DMS53 treated with DMSO at 0.1 percent for 48 hours (cell line): Measurements from ENCODE around the gene TMEM150C.

ENCODE experiments used
- DNase-seq: peaks from one replicate; lab custom pipeline; 2025; ENCODE audit not compliant: unreplicated experiment; lab: John Stamatoyannopoulos, UW

Gene TMEM150C

DNA sequence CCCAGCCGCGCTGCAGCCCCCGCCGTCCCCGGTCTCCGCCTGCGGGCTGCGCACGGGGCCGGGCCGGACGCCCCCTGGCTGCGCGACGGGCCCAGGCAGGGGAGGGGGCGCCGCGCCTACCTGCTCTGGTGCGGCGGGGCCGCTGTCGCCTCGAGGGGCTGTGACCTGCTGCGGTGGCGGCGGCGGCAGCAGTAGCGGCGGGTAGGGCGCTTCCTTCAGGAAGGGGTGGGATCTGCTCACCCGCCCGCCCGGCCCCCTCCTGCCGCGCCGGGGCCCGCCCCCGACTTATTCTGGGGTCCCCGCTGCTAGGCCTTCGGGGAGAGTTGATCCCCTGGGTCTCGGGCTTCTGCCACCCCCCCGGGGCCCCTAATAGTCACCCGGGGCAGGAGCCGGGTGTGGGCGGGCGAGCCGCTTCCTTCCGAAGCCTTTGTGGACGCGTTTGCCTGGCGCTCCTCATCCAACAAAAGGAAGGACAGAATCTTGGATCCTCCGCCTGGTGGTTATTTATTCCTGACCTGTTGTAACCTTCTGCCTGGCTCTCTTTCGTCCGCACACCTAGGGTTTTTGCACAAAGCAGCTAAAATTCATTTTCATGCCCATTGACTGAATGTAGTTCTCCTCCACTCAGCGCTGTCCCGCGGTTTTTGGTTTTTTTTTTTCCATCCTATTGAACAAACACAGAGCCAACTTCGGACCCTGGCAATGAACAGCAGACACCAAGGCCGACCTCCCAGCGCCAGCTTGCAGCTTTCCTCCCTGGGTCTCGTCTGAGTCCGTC, at the start of gene TMEM150C:
TMEM150C (minus strand) TSS at position 203 of the 778 bp plus-strand sequence. CDS start 57,331 bp downstream, outside the sequence.
- peak; percentile 26 for DNase-seq

DNA sequence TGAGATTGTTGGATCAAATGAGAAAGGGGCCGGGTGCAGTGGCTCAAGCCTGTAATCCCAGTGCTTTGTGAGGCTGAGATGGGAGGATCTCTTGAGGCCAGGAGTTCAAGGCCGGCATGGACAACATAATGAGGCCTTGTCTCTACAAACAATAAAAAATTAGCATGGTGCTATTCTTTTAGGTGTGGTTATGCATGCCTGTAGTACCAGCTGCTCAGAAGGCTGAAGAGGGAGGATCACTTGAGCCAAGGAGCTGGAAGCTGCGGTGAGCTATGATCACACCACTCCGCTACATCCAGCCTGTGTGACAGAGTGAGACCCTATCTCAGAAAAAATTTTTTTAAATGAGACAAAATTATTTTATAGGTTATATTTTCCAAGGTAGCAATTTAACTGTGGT, 49.7 kb upstream of the TMEM150C start:
- DNase-seq, result no peak

DNA sequence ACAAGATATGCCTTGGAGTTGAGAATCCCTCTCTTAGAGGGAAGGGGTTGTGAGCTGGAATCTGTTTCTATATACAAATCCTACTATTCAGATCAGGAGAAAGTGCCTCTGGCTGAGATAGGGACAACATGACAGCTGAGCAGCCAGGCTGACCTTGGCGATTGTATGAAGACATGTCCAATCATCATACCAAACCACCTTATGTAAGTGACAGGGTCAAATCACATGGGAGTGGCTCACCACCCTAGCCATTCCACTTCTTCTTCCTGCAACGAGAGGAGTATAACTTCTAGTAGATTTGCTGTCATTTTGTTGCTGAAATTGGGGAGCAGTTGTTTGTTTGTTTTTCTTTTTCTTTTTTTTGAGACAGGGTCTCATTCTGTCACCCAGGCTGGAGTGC, 48.3 kb upstream of the TMEM150C start:
- DNase-seq, result no peak

DNA sequence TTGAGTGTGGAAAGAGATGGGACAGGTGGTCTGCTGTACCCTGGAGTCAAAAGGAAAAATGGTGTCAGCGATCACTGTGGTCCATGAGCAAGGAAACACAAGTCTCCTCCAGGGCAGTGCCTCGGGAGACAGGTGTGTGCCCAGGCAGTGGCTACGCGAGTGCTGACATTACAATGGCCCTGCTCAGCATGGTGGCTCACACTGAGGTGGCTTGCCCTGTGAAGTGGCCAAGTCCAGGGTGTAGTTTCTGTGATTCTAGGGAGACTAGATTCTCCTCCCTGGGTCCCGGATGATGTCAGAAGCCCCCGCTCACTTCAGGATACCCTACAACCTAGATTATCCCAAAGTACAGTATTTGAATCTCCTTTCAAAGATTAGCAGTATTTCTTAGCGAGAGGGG, 44.8 kb upstream of the TMEM150C start:
- no peak for DNase-seq

DNA sequence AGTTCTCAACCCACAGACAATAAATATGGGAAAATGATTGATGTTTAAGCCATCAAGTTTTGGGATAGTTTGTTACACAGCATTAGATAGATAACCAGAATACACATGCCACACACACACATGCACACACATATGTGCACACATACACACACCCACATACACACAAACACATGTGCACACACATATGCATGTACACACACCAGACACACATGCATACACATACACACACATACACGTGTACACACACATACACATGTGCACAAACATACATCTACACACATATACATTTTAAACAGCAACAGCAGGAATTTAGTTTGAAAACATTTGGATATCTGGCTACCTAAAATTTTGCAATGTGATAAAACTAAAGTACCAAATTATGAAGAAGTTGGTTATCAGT, 42.7 kb upstream of the TMEM150C start:
- DNase-seq, result no peak

DNA sequence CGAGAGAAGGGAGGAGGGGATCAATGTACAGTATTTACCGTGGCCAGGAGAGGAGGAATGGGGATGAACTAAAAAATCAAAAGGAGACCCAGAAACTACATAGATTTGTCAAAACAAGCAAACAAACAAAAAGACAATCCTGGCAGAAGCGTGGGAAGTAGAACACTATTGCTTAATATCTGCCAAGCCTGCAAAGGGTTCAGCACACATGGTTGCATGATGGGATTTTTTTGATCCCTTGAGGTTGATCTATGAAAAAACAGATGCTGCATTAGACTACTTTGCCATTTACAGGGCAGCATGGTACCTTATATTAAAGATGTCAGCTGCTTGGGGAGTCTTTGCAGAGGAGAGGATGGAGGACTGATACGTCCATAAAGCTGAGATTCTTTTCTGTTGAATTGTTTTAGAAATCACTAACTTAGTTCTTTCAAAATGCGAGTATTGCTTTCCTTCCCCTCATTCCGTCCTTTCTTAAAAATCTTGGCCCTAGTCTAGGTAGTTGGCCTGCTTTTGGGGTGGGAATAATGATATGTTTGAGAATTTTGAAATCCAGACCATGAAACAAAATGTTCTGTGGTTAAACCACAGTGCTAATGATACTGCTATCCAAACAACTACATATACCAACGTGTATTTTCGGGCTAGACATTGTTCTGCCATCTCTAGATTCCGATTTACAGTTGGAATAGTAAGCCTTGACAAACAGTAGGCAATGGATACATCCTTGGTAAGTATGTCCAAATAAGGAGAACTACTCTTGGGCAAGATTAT, 39.6 kb upstream of the TMEM150C start:
- no peak for DNase-seq

DNA sequence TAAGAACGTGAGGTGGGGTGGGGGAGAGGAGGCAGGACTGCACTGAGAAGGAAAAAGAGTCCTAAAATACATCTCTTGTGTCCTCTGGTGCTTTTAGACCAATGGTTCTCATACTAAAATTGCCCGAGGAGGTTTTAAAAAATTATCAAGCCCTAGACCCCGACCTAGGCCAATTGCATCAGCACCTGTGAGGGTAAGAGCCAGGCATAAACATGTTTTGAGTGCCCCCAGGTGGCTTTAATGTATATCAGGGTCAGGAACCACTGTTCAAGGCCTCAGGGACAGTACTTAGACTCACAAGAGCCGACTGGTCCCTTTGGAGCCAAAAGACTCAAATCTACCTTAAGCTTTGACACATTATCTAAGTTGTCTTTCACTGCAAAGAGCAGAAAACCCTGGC, 37.5 kb upstream of the TMEM150C start:
- peak; percentile 4 for DNase-seq

DNA sequence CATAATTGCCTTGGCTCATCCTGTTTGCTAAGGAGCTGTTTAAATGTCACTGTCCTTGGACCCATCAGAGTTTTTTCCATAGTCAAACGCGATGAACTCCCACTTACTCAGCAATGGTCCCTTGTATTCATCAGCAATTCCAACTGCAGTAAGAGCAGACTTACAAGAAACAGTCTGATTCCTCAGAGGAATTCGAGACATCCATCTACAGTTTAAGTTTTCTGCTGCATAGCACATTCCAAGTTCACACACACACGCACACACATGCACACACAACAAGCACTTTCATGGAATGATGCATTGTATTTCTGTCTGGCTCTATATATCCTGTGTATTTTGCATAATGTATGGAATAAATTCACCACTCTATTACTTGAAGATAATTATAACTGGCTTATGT, 32.7 kb upstream of the TMEM150C start:
- DNase-seq, result no peak

DNA sequence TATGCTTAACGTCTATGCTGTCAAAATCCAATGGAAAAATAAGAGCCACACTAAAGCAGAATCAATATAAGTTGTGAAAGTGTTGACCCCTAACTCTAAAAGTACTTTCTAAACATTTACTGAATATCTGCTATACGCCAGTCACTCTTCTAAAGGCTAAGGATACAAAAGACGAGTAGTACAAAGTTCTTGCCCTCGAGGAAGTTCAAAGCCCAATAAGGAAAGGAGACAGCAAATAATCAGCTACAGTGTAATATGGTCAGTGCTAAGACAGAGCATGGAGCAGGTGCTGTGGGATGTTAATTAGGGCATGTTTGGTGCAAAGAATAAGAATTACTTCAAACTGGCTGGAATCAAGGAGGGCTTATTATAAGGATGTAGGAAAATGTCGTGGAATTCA, 31.6 kb upstream of the TMEM150C start:
- no peak for DNase-seq

DNA sequence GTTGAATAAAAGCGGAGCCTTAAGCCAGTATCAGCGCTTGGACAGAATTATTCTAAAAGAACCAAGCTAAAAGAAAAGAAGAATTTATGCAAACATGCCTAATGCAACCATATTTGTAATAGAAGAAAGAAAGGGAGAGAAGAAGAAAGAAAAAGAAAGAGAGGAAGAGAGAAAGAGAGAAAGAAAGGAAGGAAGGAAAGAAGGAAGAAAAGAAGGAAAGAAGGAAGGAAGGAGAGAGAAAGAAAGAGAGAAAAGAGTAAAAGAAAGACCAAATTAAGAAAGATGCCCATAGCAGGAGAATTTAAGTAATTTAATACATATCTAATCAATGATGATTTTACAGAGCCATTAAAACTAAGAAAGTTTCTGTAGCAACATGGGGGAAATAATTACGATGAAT, 30.9 kb upstream of the TMEM150C start:
- DNase-seq, result no peak

DNA sequence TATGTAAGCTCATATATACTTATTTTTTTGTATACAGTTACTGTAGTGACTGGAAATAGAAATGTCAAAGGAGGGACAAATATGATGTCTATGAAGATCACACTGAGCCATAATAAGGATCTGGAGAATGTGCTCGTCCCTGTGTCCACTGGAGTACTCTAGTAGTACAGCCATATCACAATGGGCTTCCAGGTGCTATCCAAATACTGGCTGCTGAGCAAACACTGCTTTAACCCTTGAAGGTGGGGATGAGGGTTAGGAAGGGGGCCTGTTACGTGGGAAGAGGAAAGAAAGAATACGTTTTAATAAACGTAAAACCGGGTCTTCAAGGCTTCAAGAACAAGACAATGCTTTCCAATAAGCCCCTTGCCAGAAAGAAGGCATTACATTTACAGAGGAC, 29.8 kb upstream of the TMEM150C start:
- no peak for DNase-seq

DNA sequence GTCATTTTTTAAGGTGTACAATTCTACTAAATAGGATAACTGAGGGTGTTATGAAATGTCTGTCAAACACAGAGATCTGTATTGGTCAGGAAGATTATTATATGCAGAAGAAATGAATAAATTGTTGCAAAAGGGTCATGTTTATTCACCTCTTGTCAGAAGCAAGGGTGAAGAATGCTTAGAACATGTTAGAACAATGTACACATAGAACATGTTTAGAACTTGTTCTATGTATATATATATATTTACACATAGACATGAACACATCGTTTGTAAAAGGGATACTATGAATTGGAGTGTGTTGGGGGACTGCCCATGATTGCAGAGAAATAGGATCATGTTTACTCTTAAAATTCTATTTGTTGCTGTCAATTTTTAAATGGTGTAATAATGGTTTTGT, 28.0 kb upstream of the TMEM150C start:
- no peak for DNase-seq

DNA sequence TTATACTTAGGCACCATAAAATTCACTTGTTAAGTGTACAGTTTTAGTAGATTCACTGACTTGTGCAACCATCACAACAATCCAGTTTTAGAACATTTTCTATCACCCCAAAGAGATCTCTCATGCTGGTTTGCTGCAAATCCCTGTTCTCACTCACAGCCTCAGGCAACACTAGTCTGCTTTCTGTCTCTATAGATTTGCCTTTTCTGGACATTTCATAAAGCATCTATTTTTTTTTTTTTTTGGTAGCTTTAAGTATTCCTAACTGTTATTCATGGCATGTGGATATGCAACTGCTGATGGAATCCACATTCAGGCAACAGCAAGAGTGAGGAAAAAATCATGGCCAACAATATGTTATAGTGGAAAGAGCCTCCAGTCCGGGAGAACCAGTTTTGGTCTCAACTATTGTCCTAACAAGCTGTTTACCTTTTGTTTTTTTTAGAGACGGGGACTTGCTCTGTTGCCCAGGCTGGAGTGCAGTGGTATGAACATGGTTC, 27.0 kb upstream of the TMEM150C start:
- no peak for DNase-seq

DNA sequence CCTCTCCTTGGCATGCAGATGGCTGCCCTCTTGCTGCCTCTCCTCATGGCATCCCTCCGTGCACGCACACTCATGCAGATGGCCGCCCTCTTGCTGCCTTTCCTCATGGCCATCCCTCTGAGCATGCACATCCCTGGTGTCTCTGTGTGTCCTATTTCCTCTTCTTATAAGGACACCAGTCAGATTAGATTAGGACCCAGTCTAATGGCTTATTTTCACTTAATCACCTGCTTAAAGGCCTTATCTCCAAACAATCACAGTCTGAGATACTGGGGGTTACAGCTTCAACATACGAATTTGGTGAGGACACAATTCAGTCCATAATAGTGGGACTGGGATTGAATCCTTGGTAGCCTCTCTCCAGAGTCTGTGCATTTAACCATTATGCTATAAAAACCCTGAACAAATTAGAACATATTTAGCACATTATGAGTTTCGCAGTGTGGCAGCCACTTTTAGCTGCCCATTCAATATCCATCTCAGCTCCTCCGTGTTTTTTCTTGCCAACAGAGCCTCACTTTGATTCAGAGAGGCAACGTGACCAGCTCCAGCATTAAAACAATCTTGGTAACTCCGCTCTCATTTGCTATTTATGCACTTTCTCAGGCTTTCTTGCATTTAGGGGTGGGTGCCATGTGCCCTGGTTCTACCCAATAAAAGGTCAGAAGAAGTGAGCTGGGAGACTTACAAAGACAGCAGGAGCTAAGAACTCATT, 26.2 kb upstream of the TMEM150C start:
- no peak for DNase-seq

DNA sequence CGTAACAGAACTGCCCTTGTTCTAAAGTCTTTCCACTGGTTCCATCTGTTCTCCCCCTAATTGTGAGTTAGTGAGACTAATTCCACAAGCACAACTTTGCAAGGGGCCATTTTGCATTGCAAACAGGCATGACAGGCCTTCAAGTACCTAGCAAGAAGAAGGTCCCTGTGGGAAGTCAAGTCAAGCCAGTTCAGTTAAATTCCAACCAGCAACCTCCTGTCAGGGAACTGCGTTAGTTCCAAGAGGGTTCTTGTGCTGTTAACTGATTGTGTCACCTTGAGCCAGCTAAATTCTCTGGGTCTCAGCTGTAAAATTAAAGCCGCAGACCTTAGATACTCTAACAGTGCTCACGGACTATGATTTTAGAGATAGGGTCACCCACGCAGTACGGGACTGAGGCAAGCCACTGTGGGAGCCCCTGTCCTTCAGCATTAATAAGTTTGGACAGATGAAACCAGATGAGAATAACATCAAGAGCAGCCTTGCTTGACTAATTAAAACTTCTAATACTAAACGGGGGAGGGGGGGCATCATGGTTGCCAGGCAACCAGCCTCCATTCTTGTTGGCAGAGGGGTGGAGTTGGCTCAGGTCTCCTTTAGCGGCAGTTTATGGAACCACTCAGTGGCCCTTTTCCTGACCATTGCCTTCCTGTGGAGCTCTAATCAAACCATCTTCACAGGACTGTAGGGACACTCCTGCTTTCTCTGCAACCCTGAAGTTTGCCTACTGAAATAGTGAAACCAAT, 24.1 kb upstream of the TMEM150C start:
- DNase-seq, result no peak

DNA sequence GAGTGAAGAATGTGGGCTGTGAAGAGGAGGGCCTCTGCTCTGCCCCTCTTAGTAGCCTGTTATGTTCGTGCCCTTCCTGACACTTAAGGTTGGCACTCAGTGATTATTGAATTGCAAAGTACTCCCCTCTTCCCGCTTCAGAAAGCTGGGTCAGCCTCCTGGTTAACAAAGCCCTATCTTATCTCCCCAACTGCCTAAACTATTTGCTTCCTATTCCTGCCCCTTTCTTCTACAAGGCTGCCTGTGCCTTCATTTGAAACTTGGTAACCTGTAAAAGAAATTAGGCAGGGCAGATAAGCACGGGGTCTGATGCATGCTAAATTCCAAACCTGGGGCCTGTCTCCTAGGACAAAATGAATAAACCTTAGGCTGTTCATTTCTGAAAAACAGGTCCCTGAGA, 23.1 kb upstream of the TMEM150C start:
- DNase-seq, result no peak

DNA sequence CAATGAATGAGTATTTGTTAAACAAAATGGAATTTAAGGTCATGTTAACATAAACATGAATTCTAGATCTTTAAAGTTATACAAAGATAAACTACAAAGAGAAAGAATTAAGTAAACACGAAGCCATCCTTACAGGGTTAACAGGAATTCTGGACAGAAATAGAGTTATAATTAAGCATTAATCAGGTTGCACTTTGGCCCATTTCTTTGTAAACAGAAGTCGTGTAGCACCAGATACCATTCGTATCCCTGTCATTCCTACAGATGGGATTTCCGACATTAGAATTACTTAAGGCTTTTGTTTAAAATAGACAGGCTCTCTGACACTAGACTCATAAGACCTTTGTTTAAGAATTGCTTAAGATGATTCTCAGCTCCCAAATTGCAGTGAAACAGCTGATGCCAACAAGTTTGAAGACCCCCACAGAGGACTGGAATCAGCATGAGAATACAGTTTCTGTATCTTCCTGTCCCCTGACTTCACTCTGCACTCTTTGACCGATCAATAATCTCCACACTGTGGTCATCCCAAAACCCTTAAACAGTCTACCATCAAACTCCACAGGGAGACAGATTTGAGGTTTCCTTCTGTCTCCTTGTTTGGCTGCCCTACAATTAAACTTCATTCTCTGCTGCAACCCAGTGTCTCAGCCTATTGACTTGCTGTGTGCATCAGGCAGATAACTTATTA, 22.3 kb upstream of the TMEM150C start:
- no peak for DNase-seq

DNA sequence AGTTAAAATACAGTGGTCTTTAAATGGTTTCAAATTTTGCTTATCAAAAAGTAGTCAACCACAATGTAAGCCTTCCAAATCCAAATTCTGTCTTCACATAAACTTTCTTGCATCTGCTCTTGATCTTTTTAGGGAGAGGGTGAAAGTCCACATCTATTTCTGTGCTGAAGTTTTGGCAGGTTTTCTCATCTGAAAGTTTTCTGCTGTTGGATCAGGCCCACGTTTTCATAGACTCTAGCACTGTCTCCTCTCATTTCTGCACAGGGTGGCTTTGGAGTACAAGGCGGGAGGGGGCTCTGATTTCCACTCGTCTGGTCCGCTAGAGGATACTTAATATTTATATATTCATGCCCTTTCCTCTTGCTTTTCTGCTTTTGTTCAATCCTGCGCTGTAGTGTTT, 18.1 kb upstream of the TMEM150C start:
- no peak for DNase-seq

DNA sequence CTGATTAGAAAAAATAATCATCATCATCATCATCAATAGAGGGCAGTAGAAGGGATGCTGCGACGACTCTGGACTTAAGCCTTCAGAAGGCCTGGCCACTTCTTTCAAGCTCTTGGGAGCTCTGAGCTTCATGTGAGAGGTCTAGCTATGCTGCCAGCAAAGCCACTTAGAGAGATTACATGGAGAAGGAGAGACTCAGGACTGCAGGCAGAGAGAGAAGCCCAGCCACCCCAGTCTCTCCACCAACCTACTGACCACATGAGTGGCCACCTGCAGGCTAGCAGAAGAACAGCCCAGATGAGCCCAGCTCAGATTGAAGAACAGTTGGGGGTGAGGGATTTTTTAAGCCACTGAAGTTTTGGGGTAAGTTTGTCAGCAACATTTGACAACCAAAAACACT, 17.1 kb upstream of the TMEM150C start:
- DNase-seq, result no peak

DNA sequence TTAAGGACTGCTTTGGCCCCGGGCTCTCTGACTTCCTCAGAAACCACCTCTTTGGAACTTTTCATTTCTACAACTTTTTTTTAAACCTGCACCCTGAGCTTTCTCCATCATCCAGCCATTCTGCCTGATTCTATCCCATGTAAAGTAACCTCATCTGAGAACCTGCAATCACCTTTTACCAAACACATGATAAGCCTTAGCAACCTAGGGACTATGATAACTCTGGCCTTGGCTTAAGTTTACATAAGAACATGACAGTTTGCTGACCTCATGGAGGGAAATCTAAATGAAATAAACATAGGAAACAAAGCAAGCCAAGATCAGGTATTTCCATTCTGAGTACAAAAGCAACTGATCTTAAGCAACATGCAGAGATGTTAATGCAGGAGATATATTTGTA, 15.7 kb upstream of the TMEM150C start:
- no peak for DNase-seq
